Measurements from ENCODE around the gene RIMKLA.

The RIMKLA gene

DNA sequence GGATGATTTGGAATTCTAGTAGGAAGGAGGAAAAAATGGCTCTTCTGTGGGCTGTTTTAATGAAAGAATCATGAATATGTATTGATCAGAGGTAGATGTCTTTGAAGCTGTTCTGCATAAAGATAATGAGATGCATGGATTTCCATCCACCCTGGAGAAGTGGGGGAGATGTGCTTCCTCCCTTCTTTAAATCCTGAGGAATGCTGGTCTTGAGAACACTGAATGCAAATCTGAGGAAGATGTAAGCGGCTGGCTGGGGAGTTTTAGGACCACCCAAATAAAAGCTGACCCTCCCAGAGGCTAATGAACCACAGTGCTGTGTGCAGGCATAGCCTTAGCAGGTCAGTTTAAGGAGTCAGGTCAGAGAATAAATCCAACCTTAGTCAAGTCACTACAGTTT is 37.9 kb downstream of the RIMKLA start:
- DNase-seq: no peak
- Histone ChIP-seq H3K36me3 (no peaks in the 10 kb centered on the region), H3K27me3 (peaks cover 0 to 26% of the 10 kb centered on the region in 2 donors), H3K4me1 (no peaks in the 10 kb centered on the region), H3K4me3 (no peak overlapping the region), H3K9me3 (no peaks in the 10 kb centered on the region), H3K27ac (no peak overlapping the region)
- intact Hi-C loops (cut with DNase I; ENCODE audit: low total_unique reads): no loop called here
- TF ChIP-seq, protein P1, sequence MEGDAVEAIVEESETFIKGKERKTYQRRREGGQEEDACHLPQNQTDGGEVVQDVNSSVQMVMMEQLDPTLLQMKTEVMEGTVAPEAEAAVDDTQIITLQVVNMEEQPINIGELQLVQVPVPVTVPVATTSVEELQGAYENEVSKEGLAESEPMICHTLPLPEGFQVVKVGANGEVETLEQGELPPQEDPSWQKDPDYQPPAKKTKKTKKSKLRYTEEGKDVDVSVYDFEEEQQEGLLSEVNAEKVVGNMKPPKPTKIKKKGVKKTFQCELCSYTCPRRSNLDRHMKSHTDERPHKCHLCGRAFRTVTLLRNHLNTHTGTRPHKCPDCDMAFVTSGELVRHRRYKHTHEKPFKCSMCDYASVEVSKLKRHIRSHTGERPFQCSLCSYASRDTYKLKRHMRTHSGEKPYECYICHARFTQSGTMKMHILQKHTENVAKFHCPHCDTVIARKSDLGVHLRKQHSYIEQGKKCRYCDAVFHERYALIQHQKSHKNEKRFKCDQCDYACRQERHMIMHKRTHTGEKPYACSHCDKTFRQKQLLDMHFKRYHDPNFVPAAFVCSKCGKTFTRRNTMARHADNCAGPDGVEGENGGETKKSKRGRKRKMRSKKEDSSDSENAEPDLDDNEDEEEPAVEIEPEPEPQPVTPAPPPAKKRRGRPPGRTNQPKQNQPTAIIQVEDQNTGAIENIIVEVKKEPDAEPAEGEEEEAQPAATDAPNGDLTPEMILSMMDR (IDR thresholded peaks at IDR 0.05): no peak

DNA sequence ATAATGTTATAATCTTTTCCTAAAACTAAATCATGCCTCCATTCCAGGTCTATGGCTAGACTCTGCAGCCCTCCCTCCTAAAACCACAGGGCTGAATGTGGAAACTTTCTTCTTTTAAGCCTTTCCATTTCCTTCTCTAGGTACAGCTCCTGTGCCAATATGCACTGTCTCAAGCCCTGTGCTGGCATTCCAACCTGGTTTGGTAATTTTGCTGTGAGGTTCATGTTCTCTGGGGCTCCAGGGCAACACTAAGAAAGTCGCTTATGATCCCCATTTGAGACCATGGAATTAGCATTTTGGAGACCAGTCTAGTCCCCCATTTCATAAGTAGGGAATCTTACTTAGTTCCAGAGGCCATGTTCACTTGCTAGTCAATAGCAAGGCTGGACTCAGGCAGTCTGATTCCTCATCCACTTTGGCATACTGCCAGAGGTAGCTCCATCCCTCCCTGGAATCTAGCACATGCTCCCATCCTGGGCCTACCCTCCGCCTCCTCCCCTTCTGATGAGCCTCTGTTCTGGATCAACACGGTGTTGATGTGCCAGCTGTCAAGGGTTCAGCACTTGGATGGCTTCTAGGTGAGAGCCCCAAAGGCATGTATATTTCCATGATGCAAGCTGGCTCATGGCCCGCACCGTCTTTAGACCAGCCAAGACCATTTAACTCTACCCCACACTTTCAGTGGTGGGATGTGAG is 38.7 kb downstream of the RIMKLA start:
- Histone ChIP-seq H3K9me3 (no peaks in the 10 kb centered on the region), H3K27ac (no peak overlapping the region), H3K4me3 (no peak overlapping the region), H3K4me1 (no peaks in the 10 kb centered on the region), H3K36me3 (no peaks in the 10 kb centered on the region), H3K27me3 (peaks cover 0 to 20% of the 10 kb centered on the region in 2 donors)
- TF ChIP-seq, protein P1 (IDR thresholded peaks at IDR 0.05): no peak
- DNase-seq: no peak
- intact Hi-C loops (cut with DNase I; ENCODE audit: low total_unique reads): no loop called here

DNA sequence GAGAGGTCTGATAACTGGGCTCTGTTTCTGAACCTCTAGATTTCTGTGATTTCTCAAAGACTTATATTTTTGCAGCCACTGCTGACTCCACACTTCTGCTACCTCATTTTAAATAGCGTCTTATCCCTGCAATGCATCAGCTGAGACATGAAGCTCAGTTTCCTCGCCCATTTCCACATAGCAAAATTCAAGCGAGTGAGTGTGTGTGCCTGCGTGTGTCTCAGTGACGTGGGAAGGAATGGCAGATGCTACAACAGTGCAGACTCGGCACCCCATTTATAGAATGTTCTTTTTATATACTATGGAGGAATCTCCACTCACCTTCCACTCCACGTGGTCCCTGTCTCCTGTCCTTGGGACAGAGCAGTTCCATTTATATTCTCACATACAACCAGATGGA is 39.5 kb downstream of the RIMKLA start:
- TF ChIP-seq, protein P1 (IDR thresholded peaks at IDR 0.05): no peak
- H3K9me3 ChIP-seq: no peaks in the 10 kb centered on the region
- H3K27ac ChIP-seq: no peak overlapping the region
- H3K4me1 ChIP-seq: no peaks in the 10 kb centered on the region
- no peak overlapping the region for H3K4me3 ChIP-seq
- DNase-seq: no peak
- intact Hi-C loops (cut with DNase I; ENCODE audit: low total_unique reads): no loop called here
- H3K27me3 ChIP-seq: peaks cover 0 to 17% of the 10 kb centered on the region in 2 donors
- H3K36me3 ChIP-seq: no peaks in the 10 kb centered on the region

DNA sequence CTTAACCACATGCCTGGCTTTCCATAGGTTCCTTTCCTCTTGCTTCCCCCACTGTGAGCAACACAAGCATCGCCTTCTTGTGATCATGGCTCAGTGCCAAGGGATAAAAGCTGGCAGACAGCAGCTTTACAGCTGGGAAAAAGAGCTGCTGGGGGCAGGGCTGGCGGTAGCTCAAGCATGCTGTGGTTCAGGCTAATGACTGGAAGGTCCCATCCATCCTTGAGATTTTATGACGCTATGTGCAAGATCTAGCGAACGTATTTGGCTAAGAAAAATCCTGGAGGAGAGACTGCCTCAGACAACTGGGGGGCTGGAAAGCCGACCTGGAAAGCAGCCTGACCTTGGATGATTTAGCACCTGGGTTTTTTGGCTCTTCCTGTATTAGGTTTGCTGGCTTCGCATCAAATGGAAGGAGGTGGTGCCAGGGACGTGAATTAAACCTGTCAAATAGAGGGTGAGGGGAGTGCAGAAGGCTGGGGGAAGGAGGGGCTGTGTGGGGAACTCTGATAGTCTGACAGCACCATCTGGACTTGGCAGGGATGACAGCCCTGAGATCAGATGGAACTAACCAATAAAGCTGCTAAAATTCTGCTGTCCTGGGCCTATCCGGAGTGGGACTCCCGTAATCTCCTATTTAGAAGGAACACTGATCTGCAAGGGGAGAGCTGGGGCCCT is 40.5 kb downstream of the RIMKLA start:
- Histone ChIP-seq H3K4me1 (no peaks in the 10 kb centered on the region), H3K36me3 (no peaks in the 10 kb centered on the region), H3K27me3 (peaks cover 0 to 17% of the 10 kb centered on the region in 2 donors), H3K4me3 (no peak overlapping the region), H3K9me3 (no peaks in the 10 kb centered on the region), H3K27ac (no peak overlapping the region)
- DNase-seq: no peak
- intact Hi-C loops (cut with DNase I; ENCODE audit: low total_unique reads): no loop called here
- TF ChIP-seq, protein P1 (IDR thresholded peaks at IDR 0.05): no peak

DNA sequence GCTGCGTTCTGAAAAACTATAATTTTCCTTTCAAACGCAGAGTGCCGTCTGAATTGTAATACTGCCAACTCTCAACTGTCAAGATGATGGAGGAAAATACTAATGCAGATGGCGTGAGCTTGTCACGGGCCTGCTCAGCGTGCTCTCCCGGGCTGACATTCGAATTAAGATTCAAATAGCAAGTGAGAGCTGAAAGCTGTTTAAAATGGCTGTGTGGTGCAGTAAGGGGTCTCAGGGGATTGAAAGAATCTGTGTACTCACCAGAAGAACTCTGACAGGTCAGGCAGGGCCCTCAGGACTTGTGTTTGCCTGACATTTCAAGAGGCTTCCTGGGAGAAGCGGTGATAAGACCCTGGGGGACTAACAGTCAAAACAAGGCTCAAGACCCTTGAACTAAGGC is 42.1 kb downstream of the RIMKLA start:
- H3K4me1 ChIP-seq: no peaks in the 10 kb centered on the region
- H3K9me3 ChIP-seq: no peaks in the 10 kb centered on the region
- no peaks in the 10 kb centered on the region for H3K36me3 ChIP-seq
- no peak overlapping the region for H3K27ac ChIP-seq
- no peak overlapping the region for H3K4me3 ChIP-seq
- TF ChIP-seq, protein P1 (IDR thresholded peaks at IDR 0.05): no peak
- H3K27me3 ChIP-seq: peaks cover 0 to 17% of the 10 kb centered on the region in 2 donors
- DNase-seq: no peak
- intact Hi-C loops (cut with DNase I; ENCODE audit: low total_unique reads): no loop called here
